ENCODE data around the gene ID3. TPM values are rescaled to one million over a fixed set of nuclear protein-coding genes. Genes with fewer than 3 reads are reported as not detected.
A peak's percentile ranks its signal among the peaks of the same experiment; 100 is the strongest.
"Not testable (repeated sequence)": the region's sequence is repeated elsewhere in the genome, so short reads cannot be mapped to it uniquely, and the experiment has no call there.

Gene ID3
- total RNA-seq, 1 donor from 2014 or later = 81.0 TPM

DNA sequence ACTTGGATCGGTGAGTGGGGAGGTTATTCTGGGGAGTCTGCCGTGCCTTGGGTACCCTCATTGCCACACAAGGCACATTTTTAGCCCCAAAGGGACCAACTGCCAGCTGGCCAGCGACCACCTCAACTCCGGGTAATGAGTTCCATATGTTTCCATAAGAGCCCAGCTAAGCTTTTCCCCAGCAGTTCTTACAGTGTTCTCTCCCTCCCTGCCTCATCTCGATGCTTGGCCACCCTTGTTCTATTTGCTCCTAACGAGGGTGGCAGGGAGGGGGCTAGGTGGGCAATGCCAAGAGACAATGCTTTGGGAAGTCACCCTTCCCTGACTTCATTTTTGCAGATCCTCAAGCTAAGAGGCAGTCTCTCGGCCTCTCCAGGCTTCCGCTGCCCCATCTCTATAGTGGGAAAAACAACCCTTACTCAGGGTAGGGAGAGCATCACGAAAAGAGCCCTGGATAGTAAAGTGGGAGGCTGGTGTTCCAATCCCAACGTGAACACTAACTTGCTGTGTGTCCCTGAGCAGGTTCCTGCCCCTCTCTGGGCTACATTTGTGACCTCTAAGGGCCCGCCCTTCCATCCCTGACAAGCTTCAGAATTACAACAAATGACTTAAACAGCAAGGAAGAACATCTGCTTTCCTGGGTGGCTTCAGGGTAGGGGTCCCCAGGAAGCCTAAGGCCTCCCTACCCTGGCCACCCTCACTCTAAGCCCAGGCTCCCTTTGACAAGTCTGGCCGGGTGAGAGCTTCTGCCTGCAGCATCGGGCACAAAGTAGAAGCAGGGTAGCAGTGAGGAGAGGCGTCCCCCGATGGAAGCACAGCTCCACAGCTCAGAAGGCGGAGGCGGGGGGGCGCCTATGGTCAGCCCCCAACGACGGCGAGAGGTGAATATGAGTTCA lies 5.8 kb downstream of the ID3 start:
- DNase-seq (ENCODE audit: low spot score) = no peak

DNA sequence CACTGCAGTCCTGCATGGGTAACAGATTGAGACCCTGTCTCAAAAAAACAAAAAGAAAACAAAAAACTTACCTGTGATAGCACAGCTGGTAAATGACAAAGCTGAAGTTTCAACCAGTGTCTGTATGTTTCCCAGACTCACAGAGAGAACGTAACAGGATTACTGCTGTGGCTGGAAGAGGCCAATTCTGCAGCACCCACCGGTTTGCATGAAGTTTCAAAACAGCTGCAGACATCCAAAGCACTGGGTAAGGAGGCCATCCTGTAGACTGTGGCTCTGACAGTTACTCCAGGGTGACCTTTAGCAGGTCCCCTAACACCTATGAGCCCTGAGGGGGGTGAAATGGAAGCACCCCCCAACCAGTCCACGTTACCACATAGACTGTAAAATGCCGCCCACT lies 7.5 kb downstream of the ID3 start:
- DNase-seq (ENCODE audit: low spot score) = no peak

DNA sequence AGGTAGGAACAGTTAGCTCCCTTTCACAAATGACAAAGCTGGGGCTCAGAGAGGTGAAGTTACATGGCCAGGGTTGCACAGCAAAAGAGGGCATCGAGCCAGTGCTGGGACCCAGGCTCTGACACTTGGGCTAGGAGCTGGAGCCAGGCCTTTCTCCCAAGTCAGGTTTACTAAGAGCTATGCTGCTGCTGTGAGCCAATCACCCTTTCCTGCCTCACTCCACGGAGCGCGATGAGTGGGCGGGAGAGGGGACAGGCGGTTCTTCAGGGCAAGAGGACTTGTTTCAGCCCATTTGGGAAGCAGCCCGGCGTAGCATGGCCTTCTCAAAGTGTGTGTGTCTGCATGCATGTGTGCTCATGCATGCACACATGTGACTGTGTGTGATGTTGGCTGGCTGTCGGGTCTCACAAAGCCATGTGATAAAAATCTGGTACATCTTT lies 10.6 kb downstream of the ID3 start:
- no peak for DNase-seq (ENCODE audit: low spot score)

DNA sequence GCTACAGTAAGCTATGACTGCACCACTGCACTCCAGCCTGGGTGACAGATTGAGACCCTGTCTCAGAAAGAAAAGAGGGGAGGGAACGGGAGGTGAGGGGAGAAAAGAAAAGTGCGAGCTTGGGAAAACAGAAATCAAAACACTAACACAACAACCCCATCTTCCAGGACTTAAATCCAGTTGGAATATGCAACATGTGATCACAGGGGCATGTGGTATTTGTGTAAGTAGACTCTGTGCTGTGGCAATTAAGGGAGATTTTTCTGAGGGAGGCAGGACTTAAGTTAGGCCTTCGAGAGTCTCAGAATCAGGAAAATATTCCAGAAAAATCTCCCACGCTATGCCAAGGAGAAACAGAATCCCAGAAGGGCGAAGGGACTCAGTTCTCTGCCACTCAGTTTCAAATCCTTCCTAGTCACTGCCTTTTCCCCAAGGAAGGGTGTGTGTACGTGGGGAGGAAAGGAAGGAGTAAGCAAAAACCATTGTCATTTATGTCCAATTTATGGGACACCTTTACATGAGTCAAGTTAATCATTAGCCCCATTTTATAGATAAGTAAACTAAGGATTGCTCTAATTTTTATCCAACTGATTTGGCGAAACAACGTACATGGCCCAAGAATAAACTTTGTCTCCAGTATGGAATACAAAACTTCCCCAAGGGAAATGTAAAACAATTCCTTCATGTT lies 12.3 kb downstream of the ID3 start:
- no peak for DNase-seq (ENCODE audit: low spot score)

DNA sequence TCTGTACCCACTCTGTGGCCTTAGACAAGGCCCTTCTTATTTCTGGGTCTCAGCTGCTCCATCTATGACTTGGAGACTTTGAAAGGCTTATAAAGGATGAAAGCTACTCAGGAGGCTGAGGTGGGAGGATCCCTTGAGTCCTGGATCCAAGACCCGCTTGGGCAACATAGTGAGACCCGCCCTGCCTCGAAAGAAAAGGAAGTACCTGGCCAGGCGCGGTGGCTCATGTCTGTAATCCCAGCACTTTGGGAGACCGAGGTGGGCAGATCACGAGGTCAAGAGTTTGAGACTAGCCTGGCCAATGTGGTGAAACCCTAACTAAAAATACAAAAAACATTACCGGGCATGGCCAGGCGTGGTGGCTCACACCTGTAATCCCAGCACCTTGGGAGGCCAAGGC lies 13.4 kb downstream of the ID3 start:
- no peak for DNase-seq (ENCODE audit: low spot score)

DNA sequence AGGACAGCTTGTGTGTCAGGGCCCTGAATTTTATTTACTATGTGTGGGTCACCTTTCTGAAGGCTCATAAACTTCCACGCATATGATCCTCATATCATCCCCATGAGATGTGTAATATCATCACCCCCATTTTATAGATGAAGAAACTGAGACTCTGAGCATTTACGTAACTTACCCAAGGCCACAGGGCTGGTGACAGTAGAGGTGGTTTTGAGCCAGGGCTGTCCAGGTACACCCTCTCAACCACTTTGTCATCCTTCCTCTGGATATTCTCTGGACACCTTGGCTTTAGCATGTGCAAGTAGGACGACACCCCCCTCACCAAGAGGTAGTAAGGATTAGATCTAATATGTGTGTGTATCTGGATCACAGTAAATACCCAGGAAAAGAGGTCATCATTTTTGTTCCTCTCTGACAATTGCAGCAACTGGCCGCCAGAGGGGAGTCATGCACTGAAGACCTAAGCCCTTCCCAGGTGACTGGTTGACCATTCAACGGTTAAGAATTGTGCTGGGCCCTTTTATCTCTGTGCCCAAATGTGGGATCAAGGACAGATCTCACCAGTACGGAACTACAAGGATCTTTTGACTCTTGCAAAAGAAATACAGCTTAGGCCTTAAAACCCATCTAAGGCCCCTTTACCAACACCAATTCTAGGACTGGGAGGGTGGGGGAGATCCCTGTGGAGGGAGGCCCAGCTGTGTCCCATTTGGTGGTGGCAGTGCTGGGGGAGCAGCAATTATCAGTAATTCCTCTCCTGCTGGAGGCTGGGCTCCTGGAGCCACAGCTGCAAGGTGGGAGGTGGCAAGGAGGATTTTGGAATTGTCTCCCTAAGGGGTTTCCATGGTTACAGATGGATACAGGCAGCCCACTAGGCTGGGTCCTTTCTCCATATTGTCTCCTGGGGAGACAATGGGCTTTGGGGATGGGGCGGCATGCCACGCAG lies 14.6 kb downstream of the ID3 start:
- peak; percentile 83 for DNase-seq (ENCODE audit: low spot score)

DNA sequence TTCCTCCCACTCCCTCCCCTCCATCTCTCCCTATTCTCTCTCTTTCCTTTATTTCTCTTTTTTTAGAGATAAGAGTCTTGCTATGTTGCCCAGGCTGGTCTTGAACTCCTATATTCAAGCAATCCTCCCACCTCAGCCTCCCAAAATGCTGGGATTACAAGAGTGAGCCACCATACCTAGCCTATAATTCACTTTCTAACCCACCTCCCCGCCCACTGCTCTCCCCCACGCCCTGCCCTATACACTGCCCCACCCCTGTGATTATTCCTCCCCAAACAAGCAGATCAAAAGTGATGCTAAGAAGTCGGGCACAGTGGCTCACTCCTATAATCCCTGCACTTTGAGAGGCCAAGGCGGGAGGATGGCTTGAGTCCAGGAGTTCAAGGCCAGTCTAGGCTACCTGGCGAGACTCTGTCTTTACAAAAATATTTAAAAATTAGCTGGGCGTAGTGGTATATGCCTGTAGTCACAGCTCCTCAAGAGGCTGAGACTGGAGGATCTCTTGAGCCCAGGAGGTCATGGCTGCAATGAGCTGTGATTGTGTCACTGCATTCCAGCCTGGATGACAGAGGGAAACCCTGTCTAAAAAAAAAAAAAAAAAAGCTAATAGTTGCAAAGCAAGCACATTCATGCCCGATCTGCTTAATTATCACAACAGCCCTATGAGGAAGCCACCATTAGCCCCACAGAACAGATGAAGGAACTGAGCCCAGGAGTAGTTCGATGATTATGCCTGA lies 15.4 kb downstream of the ID3 start:
- no peak for DNase-seq (ENCODE audit: low spot score)

DNA sequence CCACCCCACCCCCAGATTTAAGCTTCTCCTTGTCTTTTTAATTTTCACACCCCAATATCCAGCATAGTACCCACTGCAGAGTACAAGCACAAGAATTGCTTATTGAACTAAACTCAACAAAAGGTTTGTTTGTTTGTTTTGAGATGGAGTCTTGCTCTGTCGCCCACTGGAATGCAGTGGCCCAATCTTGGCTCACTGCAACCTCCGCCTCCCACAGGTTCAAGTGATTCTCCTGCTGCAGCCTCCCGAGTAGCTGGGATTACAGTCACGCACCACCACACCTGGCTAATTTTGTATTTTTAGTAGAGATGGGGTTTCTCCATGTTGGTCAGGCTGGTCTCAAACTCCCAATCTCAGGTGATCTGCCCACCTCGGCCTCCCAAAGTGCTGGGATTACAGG lies 16.4 kb downstream of the ID3 start:
- not testable (repeated sequence) for DNase-seq (ENCODE audit: low spot score)

DNA sequence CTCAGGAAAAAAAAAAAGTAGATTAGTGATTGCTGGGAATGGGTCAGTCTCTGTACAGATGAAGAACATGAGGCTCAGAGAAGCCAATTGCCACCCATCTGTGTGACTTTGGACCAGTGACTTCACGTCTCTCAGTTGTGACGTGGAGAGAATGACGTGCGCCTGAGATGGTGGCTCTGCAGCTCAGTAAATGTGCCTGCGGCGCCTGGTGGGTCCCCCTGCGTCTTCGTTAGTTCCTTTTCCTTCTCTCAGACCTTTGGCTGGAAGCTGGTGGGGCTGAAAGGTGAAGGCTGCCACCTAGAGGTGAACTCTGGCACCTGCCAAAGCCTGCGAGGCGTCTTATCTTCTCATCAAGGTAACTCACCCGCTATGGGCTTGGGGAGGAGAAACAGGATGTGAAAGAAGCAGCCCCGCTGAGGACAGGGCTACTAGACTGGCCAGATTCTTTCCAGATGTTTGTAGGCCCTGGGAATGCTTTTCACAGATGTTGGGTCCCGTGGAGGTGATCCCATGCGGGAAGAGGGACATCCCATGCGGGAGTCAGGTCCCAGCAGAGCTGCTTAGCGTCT lies 19.5 kb downstream of the ID3 start:
- DNase-seq (ENCODE audit: low spot score) = peak; percentile 94

DNA sequence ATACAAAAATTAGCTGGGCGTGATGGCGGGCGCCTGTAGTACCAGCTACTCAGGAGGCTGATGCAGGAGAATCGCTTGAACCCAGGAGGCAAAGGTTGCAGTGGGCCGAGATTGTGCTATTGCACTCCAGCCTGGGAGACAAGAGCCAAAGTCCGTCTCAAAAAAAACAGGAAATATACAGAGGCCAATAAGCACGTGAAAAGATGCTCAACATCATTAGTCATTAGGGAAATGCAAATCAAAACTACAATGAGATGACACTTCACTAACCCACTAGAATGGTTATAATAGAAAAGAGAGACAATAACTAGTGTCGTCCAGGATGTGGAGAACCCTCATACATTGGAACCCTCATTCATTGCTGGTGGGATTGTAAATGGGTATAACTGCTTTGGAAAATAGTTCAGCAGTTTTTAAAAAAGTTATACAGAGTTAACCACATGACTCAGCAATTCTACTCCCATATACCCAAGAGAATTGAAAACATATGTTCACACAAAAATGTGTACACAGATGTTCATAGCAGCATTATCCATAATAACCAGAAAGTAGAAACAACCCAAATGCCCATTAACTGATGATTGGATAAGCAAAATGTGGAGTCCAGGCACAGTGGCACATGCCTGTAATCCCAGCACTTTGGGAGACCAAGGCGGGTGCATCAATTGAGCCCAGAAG lies 21.9 kb downstream of the ID3 start:
- no peak for DNase-seq (ENCODE audit: low spot score)

DNA sequence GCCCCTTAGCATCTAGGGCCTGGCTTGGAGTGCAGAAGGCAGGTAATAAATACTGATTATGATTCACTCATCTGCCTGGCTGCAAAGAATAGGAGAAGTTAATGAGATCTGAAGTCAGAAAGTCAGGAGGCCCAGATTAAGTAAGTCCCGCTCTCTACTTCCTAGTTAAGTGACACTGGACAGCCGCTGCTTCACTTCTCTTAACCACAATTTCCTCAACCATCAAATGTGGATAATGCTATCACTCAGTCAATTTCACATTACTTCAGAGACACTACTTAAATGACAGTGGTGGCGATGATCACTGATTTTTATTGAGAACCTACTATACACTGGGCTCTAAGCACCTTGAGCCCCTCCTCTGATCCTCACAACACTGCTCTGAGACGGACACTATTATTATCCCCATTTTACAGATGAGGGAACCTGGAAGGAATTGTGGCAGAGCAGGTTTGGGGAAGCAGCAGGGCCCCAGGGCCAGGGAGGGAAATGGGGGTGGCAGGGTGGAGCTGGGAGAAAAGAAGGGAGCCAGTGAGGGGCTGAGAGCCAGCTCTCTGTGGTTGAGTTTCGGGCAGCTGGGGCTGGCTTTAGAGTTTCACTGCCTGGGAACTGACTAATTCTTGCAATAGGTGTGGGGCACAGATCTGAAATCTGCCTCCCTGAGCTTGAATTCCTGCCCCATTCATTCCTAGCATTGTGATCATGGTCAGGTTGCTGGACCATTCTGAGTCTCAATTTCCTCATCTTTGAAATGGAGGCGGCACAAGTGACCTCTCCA lies 25.9 kb downstream of the ID3 start:
- DNase-seq (ENCODE audit: low spot score) = no peak

DNA sequence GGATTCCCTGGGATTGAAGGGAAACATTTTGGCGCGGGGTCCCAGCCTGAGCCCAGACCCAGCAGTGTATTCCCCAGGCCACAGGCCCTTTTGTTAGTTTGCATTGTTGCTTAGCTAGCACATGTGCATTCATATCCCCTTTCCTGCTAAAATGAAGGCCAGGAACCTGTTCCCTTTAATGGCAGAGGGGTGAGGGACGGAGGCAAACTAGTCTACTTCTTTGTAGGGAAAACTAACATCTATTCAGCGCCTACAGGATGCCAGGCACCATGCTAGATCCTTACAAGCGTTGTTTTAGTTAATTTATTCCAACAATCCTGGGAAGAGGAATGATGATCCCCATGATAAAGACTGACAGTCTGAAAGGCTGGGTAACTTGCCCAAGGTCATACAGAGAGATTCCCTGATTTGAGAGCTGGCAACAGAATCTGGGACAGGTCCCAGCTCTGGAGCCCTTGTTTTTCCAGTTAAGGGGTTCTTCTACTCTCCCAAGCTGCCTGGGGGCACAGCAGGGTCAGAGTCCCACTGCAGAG lies 27.7 kb downstream of the ID3 start:
- DNase-seq (ENCODE audit: low spot score) = no peak

DNA sequence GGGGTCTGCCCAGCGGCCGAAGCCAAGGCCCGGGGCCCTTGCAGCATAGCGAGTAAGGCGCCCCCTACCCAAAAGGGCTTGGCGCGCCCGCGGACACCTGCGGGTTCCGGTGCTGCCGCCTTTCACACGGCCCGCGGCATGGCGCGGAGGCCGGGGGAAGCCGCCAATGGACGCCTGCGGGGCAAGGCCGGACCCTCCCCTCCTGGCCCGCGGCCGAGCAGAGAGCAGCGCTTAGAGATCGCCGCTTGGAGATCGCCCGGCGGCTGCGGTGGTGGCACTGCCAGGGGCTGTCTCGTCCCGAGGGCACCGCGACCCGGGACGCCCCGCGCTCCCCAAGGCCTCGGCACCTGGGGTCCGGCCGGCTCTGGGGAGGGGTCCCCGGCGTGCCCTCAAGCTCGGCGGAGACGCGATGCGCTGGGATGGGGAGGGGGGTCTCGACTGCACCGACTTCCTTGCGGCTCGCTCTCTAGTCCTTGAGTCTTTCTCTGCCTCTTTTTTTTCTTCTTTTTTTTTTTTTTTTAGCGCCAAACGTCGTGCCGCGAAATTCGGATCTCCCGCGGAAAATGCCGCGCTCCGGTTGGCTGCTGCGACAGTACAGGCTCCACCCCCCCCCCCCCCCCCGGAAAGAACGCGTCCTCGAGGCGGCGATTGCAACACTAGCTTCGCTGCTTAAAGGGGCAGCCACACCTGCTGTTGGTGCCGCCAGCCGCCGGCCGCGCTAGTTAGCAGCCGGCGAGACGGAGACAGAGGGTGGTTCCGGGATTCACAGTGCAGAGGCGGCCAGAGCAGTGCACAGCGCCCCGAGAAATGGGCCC lies 28.3 kb downstream of the ID3 start, which contains the start of gene E2F2:
TSS of gene E2F2 (minus strand) at position 487 of the 815 bp plus-strand sequence. CDS start at position 47, 440 bp downstream.
- DNase-seq (ENCODE audit: low spot score) = peak; percentile 85

DNA sequence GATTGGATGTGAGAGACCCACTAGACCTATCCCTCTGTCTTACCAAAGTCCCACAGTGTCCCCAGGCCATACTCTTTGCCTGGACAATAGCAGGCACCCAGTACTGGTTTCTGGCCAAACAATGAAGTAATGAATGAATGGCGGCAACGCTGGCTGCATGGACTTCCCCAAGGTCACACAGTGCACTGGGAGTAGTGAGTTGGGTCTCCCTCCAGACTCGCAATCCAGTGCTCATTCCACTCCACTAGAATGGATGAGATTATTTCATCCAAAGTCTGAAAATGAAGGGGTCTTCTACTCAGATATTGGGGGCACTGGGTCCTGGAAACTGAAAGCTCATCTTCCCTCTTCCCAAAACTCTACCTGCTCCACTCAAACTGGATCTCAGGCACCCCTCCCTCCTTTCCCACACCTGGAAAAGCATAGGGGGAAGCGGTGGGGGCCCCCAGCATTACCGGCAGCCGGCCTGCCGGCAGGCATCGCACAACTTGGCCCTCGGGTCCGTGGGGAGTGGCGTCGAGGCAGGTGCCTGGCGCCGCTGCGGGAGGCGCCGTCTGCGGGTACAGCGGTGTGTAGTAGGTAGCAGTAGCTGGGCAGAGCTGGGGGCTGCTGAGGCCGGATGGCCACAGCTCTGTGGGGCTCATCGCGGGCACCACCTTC lies 29.1 kb downstream of the ID3 start:
- no peak for DNase-seq (ENCODE audit: low spot score)

DNA sequence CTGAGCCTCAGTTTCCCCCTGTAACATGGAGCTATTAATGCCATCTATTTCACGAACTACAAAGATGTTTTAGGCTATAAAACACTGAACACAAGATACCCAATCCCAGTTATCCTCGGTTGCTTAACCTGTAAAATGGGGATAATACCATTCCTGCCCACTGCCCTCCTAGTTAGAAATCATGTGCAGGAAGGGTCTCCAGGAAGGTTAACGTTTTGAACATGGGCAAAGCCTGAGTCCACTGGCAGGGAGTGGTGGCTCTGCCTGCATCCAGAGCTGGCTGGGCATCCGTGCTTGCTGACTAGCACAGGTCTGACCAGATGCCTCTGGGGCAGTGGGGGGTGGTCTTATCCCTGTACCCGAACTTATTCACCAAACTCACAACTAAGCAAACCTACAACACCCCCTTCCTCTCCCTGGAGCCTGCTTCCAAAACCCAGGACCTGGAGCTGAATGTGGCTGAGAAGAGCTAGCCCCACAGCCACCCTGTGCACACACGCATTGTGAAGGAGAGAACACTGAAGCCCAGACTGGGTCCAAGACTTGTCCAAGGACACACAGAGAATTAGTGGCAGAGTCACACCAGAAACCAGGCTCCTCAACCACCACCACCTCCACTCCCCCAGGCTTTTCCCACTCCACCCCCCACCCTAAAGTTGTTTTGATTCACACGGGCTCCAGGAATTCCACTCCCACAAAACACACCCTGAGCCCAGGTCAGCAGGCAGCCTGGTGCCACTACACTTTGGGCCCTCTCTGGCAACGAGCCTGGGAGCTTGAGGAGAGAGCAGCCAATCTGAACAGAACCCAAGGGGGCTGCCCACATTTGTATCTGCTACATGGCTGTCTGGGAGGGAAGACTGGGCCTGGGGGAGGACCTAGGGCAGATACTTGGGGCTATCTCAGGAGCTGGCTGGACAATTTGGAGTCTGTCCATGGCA lies 29.9 kb downstream of the ID3 start:
- no peak for DNase-seq (ENCODE audit: low spot score)

DNA sequence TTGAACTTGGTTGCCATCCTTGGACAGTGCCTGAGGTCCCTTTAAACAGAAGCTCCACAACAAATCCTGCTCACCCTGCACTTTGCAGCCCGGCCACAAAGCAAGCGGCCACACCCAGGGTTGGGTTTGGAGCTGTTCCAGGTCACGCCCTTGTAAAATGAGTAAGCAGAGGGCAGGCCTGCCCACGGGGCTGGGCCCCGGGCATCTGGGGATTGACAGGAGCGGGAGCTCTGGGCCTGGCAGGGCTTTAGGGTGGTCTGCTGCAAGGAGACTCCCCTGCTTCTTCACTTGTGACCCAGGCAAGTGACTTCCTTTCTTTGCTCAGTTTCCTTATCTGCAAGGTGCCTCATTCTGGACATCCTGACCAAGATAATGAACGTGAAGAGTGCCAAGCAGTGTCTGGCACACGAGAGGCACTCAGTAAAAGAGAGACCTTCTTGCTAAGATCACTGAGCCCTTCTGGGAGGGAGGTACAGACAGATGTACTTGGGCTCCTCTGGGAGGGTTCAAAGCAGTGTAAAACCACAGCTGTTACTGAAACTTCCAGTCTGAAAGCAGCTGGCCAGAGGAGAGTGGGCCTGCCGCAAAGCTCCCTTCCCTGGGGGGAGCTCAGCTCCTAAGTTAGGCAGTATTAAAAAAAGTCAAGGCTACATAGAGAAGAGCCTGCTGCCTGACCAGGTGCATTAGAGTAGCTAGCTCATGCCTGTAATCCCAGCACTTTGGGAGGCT lies 30.9 kb downstream of the ID3 start:
- DNase-seq (ENCODE audit: low spot score) = peak; percentile 92

Measured in ureter (tissue), 1 donor.